ES-I3 (cell line): ENCODE measurements around the gene UBR4.

ENCODE experiments used
- H3K36me3 ChIP-seq: 2 replicates; pipeline ENCODE4 v1.6.1; 2013; ENCODE audit warnings: mild to moderate bottlenecking, low read length, control low read depth, moderate library complexity; ENCODE audit not compliant: insufficient read depth
- H3K4me1 ChIP-seq: 2 replicates; pipeline ENCODE4 v1.6.1; 2013; ENCODE audit warnings: mild to moderate bottlenecking, control low read depth, low read length; ENCODE audit not compliant: insufficient read depth
- H3K9ac ChIP-seq: 2 replicates; pipeline ENCODE4 v1.6.1; 2013; ENCODE audit warnings: low read depth, mild to moderate bottlenecking, low read length, moderate library complexity
- H3K9me3 ChIP-seq: 2 replicates; pipeline ENCODE4 v1.6.1; 2013; ENCODE audit warnings: mild to moderate bottlenecking, low read length, moderate library complexity; ENCODE audit not compliant: control insufficient read depth, insufficient read depth

The UBR4 gene

GRCh38 chr1:19028546-19029129, 181.4 kb downstream of the UBR4 start:
- Histone ChIP-seq H3K36me3 (no peaks in the 10 kb centered on the region), H3K9me3 (no peaks in the 10 kb centered on the region), H3K4me1 (peaks cover 18% of the 10 kb centered on the region), H3K9ac (no peak overlapping the region)

GRCh38 chr1:19028110-19028509, 182.0 kb downstream of the UBR4 start:
- peaks cover 15% of the 10 kb centered on the region for H3K4me1 ChIP-seq
- no peaks in the 10 kb centered on the region for H3K9me3 ChIP-seq
- H3K9ac ChIP-seq = no peak overlapping the region; the same call in 1 of the 2 replicates
- H3K36me3 ChIP-seq = no peaks in the 10 kb centered on the region
